Left colon (tissue), 2 donors: ENCODE results near the gene IGF2BP3. TPM values are rescaled to one million over a fixed set of nuclear protein-coding genes. Genes with fewer than 3 reads are reported as not detected.
"Not testable (repeated sequence)": the region's sequence is repeated elsewhere in the genome, so short reads cannot be mapped to it uniquely, and the experiment has no call there.

Source experiments
- ATAC-seq: fragments of 200-7000 bp; cut with Tn5 transposase; one replicate; pipeline ENCODE4 v1.9.1; 2020; ENCODE audit warnings: mild to moderate bottlenecking, moderate library complexity
- DNase-seq, 2 donors: peaks; one replicate each; pipeline ENCODE4 v3.0.0-alpha.2; 2020
- intact Hi-C, 2 donors: fragments of 100-400 bp; cut with DNase I in 1 of 2; cut with micrococcal nuclease in 1 of 2; formaldehyde crosslinking; loops; one replicate each; pipeline versions ENCODE4 v1.11.2 to v1.14.0; 2022; cut with DNase I, micrococcal nuclease
- total RNA-seq, 2 donors: library from RNA; stranded (reverse); fragmentation: NEBNext Ultra II Directional; extraction: Animal tissue kit (Norgen Biotek cat#: 25700); gene quantifications; one replicate each; pipeline ENCODE4 v1.2.1, GENCODE V29; 2021
- donor health status: DM: no; HTN: no; CAD: no.
- donor health status: DM: yes; HTN: yes; CAD: no.

The IGF2BP3 gene
- total RNA-seq, 2 donors from 2014 or later: 0.53 TPM; not detected in 1

DNA sequence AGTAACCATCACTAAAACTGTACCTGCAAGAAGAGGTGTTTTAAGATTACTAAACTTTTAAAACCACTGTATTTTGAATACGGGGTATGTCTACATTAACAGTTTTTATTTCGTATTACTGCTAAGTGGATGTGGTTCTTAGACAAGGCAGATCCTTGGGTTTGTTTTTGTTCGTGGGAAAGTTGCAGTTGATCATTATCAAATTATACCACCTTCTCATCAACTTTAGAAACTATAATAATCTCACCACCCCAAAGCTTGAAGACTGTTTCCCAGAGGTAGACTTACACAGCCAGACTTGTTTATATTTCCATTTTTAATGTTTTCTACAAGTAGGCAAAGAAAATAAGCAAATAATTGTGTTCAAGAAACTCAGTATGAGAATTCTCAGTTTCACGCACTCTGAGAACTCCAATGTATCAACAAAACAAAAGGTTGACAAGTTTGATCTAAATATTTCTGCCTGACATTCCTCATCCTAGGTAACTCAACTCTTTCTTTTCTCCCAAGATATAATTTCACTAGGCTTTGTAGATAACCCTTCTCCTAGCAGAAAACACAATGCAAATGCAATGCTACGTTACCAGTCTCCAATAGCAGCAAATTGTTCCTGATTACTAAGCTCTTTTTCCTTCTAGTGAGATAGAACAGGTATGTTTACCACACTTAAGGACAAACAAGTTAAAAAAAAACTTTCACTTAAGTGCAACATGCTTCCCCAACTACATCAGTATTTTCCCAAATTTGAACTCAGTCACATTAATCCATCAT, 36.0 kb downstream of the IGF2BP3 start:
- intact Hi-C loops: no loop called here
- no peak for ATAC-seq
- no peak for DNase-seq

- intact Hi-C loops: no loop called here
Measured at GRCh38 chr7:23431702-23432199, 38.5 kb downstream of the IGF2BP3 start.

DNA sequence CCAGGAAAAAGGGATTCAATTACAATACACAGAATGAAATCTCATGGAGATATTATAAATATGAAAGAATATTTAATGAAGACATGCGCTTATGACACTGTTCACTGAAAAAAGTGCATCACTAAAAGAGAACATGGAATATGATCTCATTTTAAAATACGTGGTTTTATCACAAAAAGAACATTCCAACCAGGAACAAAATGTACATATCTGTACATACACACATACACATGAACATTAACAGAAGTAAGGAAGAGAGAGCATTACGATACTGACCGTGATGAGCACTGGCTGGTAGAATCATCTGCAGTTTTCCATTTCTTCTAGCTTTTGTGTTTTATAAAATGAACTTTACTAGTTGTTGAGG, 39.4 kb downstream of the IGF2BP3 start:
- intact Hi-C loops: no loop called here
- ATAC-seq (no peak), DNase-seq (no peak)

More at GRCh38 chr7:23431702-23432199, 38.5 kb downstream of the IGF2BP3 start:
- no peak for ATAC-seq
- no peak for DNase-seq

DNA sequence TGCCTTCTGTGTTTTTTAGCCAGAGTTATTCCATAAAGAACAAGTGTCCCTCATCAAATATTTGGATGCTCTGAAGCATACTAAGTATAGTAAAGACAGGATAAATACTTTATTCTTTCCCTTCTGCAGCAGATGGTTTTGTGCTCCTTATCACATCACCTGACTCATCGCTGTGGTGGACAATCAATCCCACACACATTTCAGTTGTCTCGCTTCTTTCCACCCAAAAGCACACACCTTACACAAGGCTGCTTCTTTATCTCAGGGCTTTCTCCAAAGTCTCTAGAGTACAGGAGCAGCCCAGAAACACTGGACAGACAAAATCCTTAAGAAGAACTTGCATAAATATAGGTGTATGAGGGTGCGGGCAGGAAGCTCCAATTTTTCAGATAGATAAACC, 43.4 kb downstream of the IGF2BP3 start:
- DNase-seq (no peak), ATAC-seq (no peak)
- intact Hi-C loops: no loop called here

GRCh38 chr7:23422909-23423308, 47.4 kb downstream of the IGF2BP3 start:
- no peak for DNase-seq

GRCh38 chr7:23422384-23422783, 47.9 kb downstream of the IGF2BP3 start:
- no peak for ATAC-seq
- intact Hi-C loops: no loop called here
- no peak for DNase-seq

More at GRCh38 chr7:23422909-23423308, 47.4 kb downstream of the IGF2BP3 start:
- intact Hi-C loops: no loop called here
- no peak for ATAC-seq

DNA sequence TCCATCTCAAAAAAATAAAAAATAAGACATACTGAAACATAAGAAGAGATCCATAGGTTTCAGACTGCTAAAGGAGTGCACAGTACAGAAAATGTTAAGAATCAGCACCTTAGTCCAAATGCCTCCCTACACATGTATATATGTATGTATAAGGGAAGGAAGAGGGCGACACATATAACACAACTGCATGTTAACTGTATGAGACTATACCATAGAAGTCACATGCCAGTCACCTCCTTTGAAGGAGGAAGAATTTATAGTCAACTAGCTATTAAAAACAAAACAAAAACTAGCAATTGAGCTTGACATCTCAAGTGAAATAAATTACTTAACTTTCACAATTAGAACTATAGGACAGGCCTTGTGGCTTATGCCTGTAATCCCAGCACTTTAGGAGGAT, 50.4 kb downstream of the IGF2BP3 start:
- intact Hi-C loops: no loop called here
- no peak for DNase-seq
- no peak for ATAC-seq

GRCh38 chr7:23419160-23419559, 51.1 kb downstream of the IGF2BP3 start:
- intact Hi-C loops: no loop called here
- DNase-seq (no peak), ATAC-seq (no peak)

GRCh38 chr7:23418046-23418445, 52.2 kb downstream of the IGF2BP3 start:
- intact Hi-C loops: no loop called here
- ATAC-seq: no peak
- DNase-seq: no peak

DNA sequence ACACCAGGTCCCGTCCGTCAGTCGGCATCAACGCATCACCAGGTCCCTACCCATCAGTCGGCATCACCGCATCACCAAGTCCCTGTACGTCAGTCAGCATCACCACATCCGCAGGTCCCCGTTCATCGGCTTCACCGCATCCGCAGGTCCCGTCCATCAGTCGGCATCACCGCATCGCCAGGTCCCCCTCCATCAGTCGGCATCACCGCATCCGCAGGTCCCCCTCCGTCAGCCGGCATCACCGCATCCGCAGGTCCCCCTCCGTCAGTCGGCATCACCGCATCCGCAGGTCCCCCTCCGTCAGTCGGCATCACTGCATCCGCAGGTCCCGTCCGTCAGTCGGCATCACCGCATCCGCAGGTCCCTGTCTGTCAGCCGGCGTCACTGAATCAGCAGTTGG, 55.1 kb downstream of the IGF2BP3 start:
- intact Hi-C loops: no loop called here
- no peak for DNase-seq
- ATAC-seq: no peak

DNA sequence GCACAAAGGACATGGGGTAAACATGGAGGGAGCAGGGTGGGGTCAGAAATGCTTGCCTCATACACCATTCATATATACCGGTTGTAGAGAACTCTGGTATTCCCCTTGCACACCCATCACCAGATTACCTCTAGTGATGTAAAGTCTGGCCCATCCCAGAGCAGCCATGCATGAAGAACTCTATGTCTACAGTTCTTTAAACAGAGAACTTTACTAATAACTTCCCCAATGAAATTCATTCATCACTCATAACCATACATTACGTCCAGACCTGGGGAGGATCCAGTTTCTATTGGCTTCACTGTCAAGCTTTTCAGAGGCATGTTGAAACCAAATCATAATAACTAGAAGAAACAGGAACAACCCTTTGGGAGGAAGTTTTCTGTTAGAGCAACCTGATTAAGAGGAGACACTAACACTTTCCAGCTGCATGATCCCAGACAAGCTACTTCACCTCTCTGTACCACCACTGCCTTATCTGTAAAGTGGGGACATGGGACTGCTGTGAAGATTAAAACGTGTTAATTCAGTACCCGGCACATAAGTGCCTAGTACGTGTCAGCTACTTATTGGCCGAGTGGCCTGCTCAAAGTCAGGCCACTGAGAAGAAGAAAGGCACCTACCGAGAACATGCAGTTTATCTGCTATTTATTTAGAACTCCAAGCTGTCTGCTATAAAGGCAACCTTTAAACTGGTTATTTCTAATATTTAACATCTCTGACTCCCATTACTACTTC, 59.7 kb downstream of the IGF2BP3 start:
- intact Hi-C loops: no loop called here
- ATAC-seq: no peak
- no peak for DNase-seq

- DNase-seq, ATAC-seq, intact Hi-C loops: not testable (repeated sequence)
Measured at GRCh38 chr7:23406564-23406963, 63.7 kb downstream of the IGF2BP3 start.

GRCh38 chr7:23405240-23405618, 65.1 kb downstream of the IGF2BP3 start:
- no peak for DNase-seq
- intact Hi-C loops: no loop called here
- ATAC-seq: no peak

- no peak for DNase-seq
Measured at GRCh38 chr7:23404546-23405239, 65.6 kb downstream of the IGF2BP3 start.

DNA sequence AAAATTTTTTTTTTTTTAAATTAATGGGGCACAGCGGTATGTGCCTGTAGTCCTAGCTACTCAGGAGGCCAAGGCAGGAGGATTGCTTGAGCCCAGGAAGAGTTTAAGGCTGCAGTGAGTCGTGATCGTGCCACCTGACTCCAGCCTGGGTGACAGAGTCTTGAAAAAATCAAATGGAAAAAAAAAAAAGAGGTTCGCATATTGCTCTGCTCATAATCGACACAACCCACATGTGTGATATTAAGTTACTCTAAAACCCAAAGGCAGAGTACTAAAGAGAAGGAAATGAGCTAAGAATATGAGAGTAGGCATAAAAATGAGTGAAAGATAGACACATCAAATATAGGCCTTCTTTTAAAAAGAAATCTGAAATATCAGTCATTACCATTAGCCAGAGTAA, 66.3 kb downstream of the IGF2BP3 start:
- no peak for ATAC-seq
- intact Hi-C loops: no loop called here
- DNase-seq: no peak

More at GRCh38 chr7:23404546-23405239, 65.6 kb downstream of the IGF2BP3 start:
- no peak for ATAC-seq
- intact Hi-C loops: no loop called here

- intact Hi-C loops, DNase-seq, ATAC-seq: not testable (repeated sequence)
Measured at GRCh38 chr7:23398090-23398489, 72.2 kb downstream of the IGF2BP3 start.

DNA sequence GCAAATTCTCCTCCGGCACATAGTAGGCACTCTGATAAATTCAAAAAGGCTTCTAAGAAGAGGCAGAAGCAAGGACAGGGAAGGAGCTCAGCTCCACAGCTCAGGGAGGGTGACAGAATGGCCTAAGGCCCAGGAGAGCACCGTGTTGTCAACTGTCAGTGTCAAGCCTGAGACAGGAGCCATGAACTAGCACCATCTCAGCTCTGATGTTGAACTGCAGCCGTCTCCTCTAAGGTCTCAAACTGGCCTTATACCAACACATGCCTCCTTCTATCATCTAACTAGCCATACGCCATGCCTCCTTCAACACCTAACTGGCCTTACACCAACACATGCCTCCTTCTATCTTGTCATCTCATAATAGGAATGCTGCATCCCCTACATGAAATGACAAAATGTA, 73.0 kb downstream of the IGF2BP3 start:
- DNase-seq (no peak), ATAC-seq (no peak)
- intact Hi-C loops: no loop called here

GRCh38 chr7:23396222-23397015, 73.9 kb downstream of the IGF2BP3 start:
- intact Hi-C loops: no loop called here
- ATAC-seq (no peak), DNase-seq (no peak)
